Ectodermal cell (in vitro differentiated cells): Measurements from ENCODE around the gene HEATR1.

Experiments used
- H3K27ac ChIP-seq: 2 replicates; pipeline ENCODE4 v1.7.0; 2013; ENCODE audit warnings: mild to moderate bottlenecking, low read depth, low read length; ENCODE audit not compliant: insufficient read depth, poor library complexity, severe bottlenecking
- H3K27me3 ChIP-seq: 2 replicates; pipeline ENCODE4 v1.7.0; 2013; ENCODE audit warnings: mild to moderate bottlenecking, low read length; ENCODE audit not compliant: insufficient read depth, control insufficient read depth, poor library complexity, severe bottlenecking
- H3K36me3 ChIP-seq: one replicate; pipeline ENCODE4 v1.7.0; 2013; ENCODE audit warnings: low read length; ENCODE audit not compliant: control insufficient read depth, insufficient read depth
- H3K4me1 ChIP-seq: one replicate; pipeline ENCODE4 v1.7.0; 2013; ENCODE audit warnings: low read length; ENCODE audit not compliant: control insufficient read depth, insufficient read depth
- H3K4me3 ChIP-seq: 2 replicates; pipeline ENCODE4 v1.7.0; 2013; ENCODE audit warnings: low read depth, low read length, control low read depth; ENCODE audit not compliant: insufficient read depth
- H3K9me3 ChIP-seq: 2 replicates; pipeline ENCODE4 v1.7.0; 2013; ENCODE audit warnings: mild to moderate bottlenecking, low read length, moderate library complexity; ENCODE audit not compliant: control insufficient read depth
- WGBS, 2 experiments: methylation state at CpG; one replicate each; pipeline ENCODE4 v1.1.7; 2013; ENCODE audit warnings: missing lambda C conversion rate in 2 of 2; 5-methylcytosine and 5-hydroxymethylcytosine counted together

The HEATR1 gene

GRCh38 chr1:236530286-236530685, 74.0 kb downstream of the HEATR1 start:
- H3K27me3 ChIP-seq, result no peaks in the 10 kb centered on the region
- no peak overlapping the region for H3K27ac ChIP-seq
- H3K4me3 ChIP-seq, result no peak overlapping the region
- no peaks in the 10 kb centered on the region for H3K9me3 ChIP-seq
- 89 to 94% methylated on average over 1 of the region's 1 CpG for WGBS, 2 experiments
- no peaks in the 10 kb centered on the region for H3K4me1 ChIP-seq
- no peaks in the 10 kb centered on the region for H3K36me3 ChIP-seq

- Histone ChIP-seq H3K27me3 (peaks cover 26% of the 10 kb centered on the region), H3K36me3 (no peaks in the 10 kb centered on the region), H3K27ac (no peak overlapping the region), H3K4me1 (no peaks in the 10 kb centered on the region), H3K9me3 (no peaks in the 10 kb centered on the region), H3K4me3 (no peak overlapping the region)
- WGBS, 2 experiments, result 94 to 96% methylated on average over 2 to 3 of the region's 3 CpGs
Observed at GRCh38 chr1:236526079-236526478, 78.2 kb downstream of the HEATR1 start.

- peaks cover 26% of the 10 kb centered on the region for H3K27me3 ChIP-seq
- H3K4me1 ChIP-seq, result no peaks in the 10 kb centered on the region
- no peaks in the 10 kb centered on the region for H3K36me3 ChIP-seq
- no peak overlapping the region for H3K27ac ChIP-seq
- no peaks in the 10 kb centered on the region for H3K9me3 ChIP-seq
- WGBS, 2 experiments, result 82 to 83% methylated on average over 2 of the region's 3 CpGs
- peak overlapping the region; percentile 72 for H3K4me3 ChIP-seq
Observed at GRCh38 chr1:236524895-236525184, 79.5 kb downstream of the HEATR1 start.

- Histone ChIP-seq H3K4me1 (no peaks in the 10 kb centered on the region), H3K9me3 (no peaks in the 10 kb centered on the region), H3K4me3 (peak overlapping the region; percentile 72), H3K36me3 (no peaks in the 10 kb centered on the region), H3K27ac (no peak overlapping the region), H3K27me3 (peaks cover 26% of the 10 kb centered on the region)
- WGBS, 2 experiments, result 4% methylated on average over 32 of the region's 32 CpGs
Observed at GRCh38 chr1:236524142-236524894, 80.0 kb downstream of the HEATR1 start.

GRCh38 chr1:236523704-236524141, 80.6 kb downstream of the HEATR1 start, which contains the start of gene LGALS8:
Gene LGALS8 (plus strand): TSS chr1:236523982. CDS start chr1:236526071, 2,089 bp downstream.
- Histone ChIP-seq H3K36me3 (no peaks in the 10 kb centered on the region), H3K9me3 (no peaks in the 10 kb centered on the region), H3K4me1 (no peaks in the 10 kb centered on the region), H3K27ac (no peak within 1 kb of the TSS), H3K4me3 (peak within 1 kb of the TSS; percentile 72), H3K27me3 (peaks cover 26% of the 10 kb centered on the region)
- 6 to 8% methylated on average over 35 of the region's 35 CpGs for WGBS, 2 experiments

- no peak overlapping the region for H3K27ac ChIP-seq
- H3K27me3 ChIP-seq, result peaks cover 26% of the 10 kb centered on the region
- H3K4me3 ChIP-seq, result peak overlapping the region; percentile 72
- H3K4me1 ChIP-seq, result no peaks in the 10 kb centered on the region
- 82 to 84% methylated on average over 26 of the region's 26 CpGs for WGBS, 2 experiments
- no peaks in the 10 kb centered on the region for H3K36me3 ChIP-seq
- no peaks in the 10 kb centered on the region for H3K9me3 ChIP-seq
Observed at GRCh38 chr1:236522937-236523703, 81.2 kb downstream of the HEATR1 start.

GRCh38 chr1:236520445-236521005, 83.8 kb downstream of the HEATR1 start:
- Histone ChIP-seq H3K27me3 (peaks cover 26% of the 10 kb centered on the region), H3K27ac (no peak overlapping the region), H3K4me1 (no peaks in the 10 kb centered on the region), H3K36me3 (no peaks in the 10 kb centered on the region), H3K4me3 (no peak overlapping the region), H3K9me3 (no peaks in the 10 kb centered on the region)
- 88 to 90% methylated on average over 4 of the region's 4 CpGs for WGBS, 2 experiments

GRCh38 chr1:236518322-236518721, 86.0 kb downstream of the HEATR1 start:
- Histone ChIP-seq H3K36me3 (no peaks in the 10 kb centered on the region), H3K4me3 (no peak overlapping the region), H3K9me3 (no peaks in the 10 kb centered on the region), H3K27me3 (peaks cover 8% of the 10 kb centered on the region), H3K4me1 (no peaks in the 10 kb centered on the region), H3K27ac (no peak overlapping the region)
- WGBS, 2 experiments, result 90 to 91% methylated on average over 3 to 5 of the region's 5 CpGs

- no peaks in the 10 kb centered on the region for H3K36me3 ChIP-seq
- H3K27ac ChIP-seq, result no peak overlapping the region
- H3K9me3 ChIP-seq, result no peaks in the 10 kb centered on the region
- H3K4me3 ChIP-seq, result no peak overlapping the region
- WGBS, 2 experiments, result 65 to 67% methylated on average over 6 to 7 of the region's 8 CpGs
- H3K27me3 ChIP-seq, result no peaks in the 10 kb centered on the region
- no peaks in the 10 kb centered on the region for H3K4me1 ChIP-seq
Observed at GRCh38 chr1:236516929-236517704, 87.2 kb downstream of the HEATR1 start.
